ENCODE results near the gene HOXA6.

The HOXA6 gene

GRCh38 chr7:27177795-27178320, 30.3 kb upstream of the HOXA6 start:
- no peak for TF ChIP-seq CTCF (conservative IDR thresholded peaks at IDR 0.05; ENCODE audit: low read depth)
- ChIA-PET CTCF (interaction anchor here (1.7 kb wide), 1 partner anchor 12 kb away, joined by 5 read pairs; no protein-coding TSS in a partner anchor), POLR2A (ENCODE audit: low non-redundant PET) (no interaction called here)
- peak overlapping the region; percentile 95 for H3K27ac ChIP-seq
- DNase-seq (ENCODE audit: low spot score), result no peak

GRCh38 chr7:27176962-27177794, 29.6 kb upstream of the HOXA6 start:
- no peak for DNase-seq (ENCODE audit: low spot score)
- peak overlapping the region; percentile 95 for H3K27ac ChIP-seq
- POLR2A ChIA-PET (ENCODE audit: low non-redundant PET), result no interaction called here
- no peak for TF ChIP-seq CTCF (conservative IDR thresholded peaks at IDR 0.05; ENCODE audit: low read depth)
- CTCF ChIA-PET, result no interaction called here

- no peak for TF ChIP-seq CTCF (conservative IDR thresholded peaks at IDR 0.05; ENCODE audit: low read depth)
- DNase-seq (ENCODE audit: low spot score), result no peak
- ChIA-PET CTCF (interaction anchor here (0.7 kb wide), 1 partner anchor 9 kb away, joined by 3 read pairs; the partner anchor contains the start of gene HOXA11), POLR2A (ENCODE audit: low non-redundant PET) (no interaction called here)
- H3K27ac ChIP-seq, result peak overlapping the region; percentile 95
Observed at GRCh38 chr7:27176524-27176845, 28.9 kb upstream of the HOXA6 start.

GRCh38 chr7:27175626-27176523, 28.3 kb upstream of the HOXA6 start:
- DNase-seq (ENCODE audit: low spot score), result no peak
- TF ChIP-seq CTCF (conservative IDR thresholded peaks at IDR 0.05; ENCODE audit: low read depth), result no peak
- peak overlapping the region; percentile 95 for H3K27ac ChIP-seq
- ChIA-PET CTCF (interaction anchor here (0.7 to 2.1 kb wide), 4 partner anchors 8 to 569 kb away, joined by 3 to 7 read pairs (median 3); partner anchors contain the start of gene HOXA11), POLR2A (ENCODE audit: low non-redundant PET) (no interaction called here)

GRCh38 chr7:27174874-27175625, 27.5 kb upstream of the HOXA6 start:
- CTCF ChIA-PET, result interaction anchor here (0.7 to 2.1 kb wide), 4 partner anchors 9 to 570 kb away, joined by 3 to 7 read pairs (median 5); no protein-coding TSS in a partner anchor

More at GRCh38 chr7:27174874-27175625, 27.5 kb upstream of the HOXA6 start:
- no peak for TF ChIP-seq CTCF (conservative IDR thresholded peaks at IDR 0.05; ENCODE audit: low read depth)
- no peak for DNase-seq (ENCODE audit: low spot score)
- H3K27ac ChIP-seq, result peak overlapping the region; percentile 95
- POLR2A ChIA-PET (ENCODE audit: low non-redundant PET), result no interaction called here

All from RWPE1 (cell line).